H1 (cell line): ENCODE measurements around the gene INPP4A. TPM values are rescaled to one million over a fixed set of nuclear protein-coding genes. Genes with fewer than 3 reads are reported as not detected.

Experiments used
- CBX8 ChIP-seq: fragments of 300-800, 300-1000 bp; sonication (generic); IDR thresholded peaks from 2 replicates; pipeline ENCODE4 v1.7.1; 2016; ENCODE audit warnings: low read depth, low read length, borderline replicate concordance
- CREB1 ChIP-seq: IDR thresholded peaks from 2 replicates; pipeline ENCODE4 v1.6.1; 2012; ENCODE audit warnings: inconsistent platforms
- HDAC6 ChIP-seq: IDR thresholded peaks from one replicate; pipeline ENCODE4 v1.7.1; 2012; ENCODE audit warnings: low read depth, mild to moderate bottlenecking, inconsistent platforms, low read length, moderate library complexity
- PHF8 ChIP-seq: fragments of 200-600 bp; sonication (generic); conservative IDR thresholded peaks from 2 replicates; pipeline ENCODE4 v1.7.1; 2012; ENCODE audit warnings: low read depth, mild to moderate bottlenecking, inconsistent platforms, low read length, moderate library complexity
- TAF1 ChIP-seq: IDR thresholded peaks from 2 replicates; pipeline ENCODE4 v1.6.1; 2011; ENCODE audit warnings: mild to moderate bottlenecking, low read depth, low read length
- YY1 ChIP-seq: IDR thresholded peaks from 2 replicates; pipeline ENCODE4 v1.6.1; 2011; ENCODE audit warnings: low read depth, mild to moderate bottlenecking, low read length
- ZNF274 ChIP-seq: IDR thresholded peaks from 2 replicates; pipeline ENCODE4 v1.7.0; 2012; ENCODE audit warnings: low read length, borderline replicate concordance; ENCODE audit errors: extremely low read depth
- polyA plus RNA-seq, 7 experiments: library from polyadenylated mRNA; depleted of rRNA in 3 of 7; stranded (reverse) in 5 of 7; unstranded in 2 of 7; fragments of >200 nt in 5 of 7; fragments of 200-250 nt in 2 of 7; gene quantifications; 1 replicate in 5 of 7; 2 replicates in 1 of 7; 4 replicates in 1 of 7; pipeline versions ENCODE4 v1.2.1 to v1.2.3, GENCODE V29; 2011 to 2013; ENCODE audit warnings: missing spikeins in 2 of 7, mixed read lengths in 2 of 7
- total RNA-seq: library from RNA; stranded (reverse); fragmentation: NEBNext Ultra II Directional; extraction: Animal tissue kit (Norgen Biotek cat#: 25700); gene quantifications from 2 replicates; pipeline ENCODE4 v1.2.1, GENCODE V29; 2021
- TF ChIP-seq, protein P1 (sequence below): fragments of 300-600 bp; sonication (generic); IDR thresholded peaks from 2 replicates; pipeline ENCODE4 v1.7.1; 2012; ENCODE audit warnings: low read length, moderate library complexity, mild to moderate bottlenecking, inconsistent platforms; ENCODE audit not compliant: insufficient replicate concordance
- TF ChIP-seq, protein P2 (sequence below): IDR thresholded peaks from 2 replicates; pipeline ENCODE4 v1.6.1; 2012; ENCODE audit warnings: low read length, inconsistent platforms

Gene INPP4A
- total and polyA plus RNA-seq, 2 of the 8 experiments (the other 6 are each of a cell fraction or from before 2014, with no cell fraction given) = 25.6 to 34.3 TPM

DNA sequence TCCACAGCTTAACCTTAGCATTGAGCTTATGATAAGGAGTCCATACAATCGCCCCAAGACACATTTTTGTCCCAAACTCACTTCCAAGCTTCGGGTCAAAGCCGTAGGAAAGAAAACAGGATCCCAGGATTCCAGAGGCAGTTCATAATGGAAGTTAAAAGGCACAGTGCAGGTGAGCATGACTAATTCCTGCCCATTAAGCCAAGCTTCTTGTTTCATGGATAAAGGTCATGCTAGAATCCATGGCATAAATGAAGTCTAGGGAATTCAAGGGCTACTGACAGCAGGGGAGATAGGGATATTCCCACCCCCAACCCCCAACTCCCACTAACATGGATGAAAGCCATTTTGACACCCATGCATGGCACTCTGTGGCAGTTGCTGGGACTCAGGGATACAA is 10.2 kb upstream of the INPP4A start (continued):
- TF ChIP-seq, protein P1, sequence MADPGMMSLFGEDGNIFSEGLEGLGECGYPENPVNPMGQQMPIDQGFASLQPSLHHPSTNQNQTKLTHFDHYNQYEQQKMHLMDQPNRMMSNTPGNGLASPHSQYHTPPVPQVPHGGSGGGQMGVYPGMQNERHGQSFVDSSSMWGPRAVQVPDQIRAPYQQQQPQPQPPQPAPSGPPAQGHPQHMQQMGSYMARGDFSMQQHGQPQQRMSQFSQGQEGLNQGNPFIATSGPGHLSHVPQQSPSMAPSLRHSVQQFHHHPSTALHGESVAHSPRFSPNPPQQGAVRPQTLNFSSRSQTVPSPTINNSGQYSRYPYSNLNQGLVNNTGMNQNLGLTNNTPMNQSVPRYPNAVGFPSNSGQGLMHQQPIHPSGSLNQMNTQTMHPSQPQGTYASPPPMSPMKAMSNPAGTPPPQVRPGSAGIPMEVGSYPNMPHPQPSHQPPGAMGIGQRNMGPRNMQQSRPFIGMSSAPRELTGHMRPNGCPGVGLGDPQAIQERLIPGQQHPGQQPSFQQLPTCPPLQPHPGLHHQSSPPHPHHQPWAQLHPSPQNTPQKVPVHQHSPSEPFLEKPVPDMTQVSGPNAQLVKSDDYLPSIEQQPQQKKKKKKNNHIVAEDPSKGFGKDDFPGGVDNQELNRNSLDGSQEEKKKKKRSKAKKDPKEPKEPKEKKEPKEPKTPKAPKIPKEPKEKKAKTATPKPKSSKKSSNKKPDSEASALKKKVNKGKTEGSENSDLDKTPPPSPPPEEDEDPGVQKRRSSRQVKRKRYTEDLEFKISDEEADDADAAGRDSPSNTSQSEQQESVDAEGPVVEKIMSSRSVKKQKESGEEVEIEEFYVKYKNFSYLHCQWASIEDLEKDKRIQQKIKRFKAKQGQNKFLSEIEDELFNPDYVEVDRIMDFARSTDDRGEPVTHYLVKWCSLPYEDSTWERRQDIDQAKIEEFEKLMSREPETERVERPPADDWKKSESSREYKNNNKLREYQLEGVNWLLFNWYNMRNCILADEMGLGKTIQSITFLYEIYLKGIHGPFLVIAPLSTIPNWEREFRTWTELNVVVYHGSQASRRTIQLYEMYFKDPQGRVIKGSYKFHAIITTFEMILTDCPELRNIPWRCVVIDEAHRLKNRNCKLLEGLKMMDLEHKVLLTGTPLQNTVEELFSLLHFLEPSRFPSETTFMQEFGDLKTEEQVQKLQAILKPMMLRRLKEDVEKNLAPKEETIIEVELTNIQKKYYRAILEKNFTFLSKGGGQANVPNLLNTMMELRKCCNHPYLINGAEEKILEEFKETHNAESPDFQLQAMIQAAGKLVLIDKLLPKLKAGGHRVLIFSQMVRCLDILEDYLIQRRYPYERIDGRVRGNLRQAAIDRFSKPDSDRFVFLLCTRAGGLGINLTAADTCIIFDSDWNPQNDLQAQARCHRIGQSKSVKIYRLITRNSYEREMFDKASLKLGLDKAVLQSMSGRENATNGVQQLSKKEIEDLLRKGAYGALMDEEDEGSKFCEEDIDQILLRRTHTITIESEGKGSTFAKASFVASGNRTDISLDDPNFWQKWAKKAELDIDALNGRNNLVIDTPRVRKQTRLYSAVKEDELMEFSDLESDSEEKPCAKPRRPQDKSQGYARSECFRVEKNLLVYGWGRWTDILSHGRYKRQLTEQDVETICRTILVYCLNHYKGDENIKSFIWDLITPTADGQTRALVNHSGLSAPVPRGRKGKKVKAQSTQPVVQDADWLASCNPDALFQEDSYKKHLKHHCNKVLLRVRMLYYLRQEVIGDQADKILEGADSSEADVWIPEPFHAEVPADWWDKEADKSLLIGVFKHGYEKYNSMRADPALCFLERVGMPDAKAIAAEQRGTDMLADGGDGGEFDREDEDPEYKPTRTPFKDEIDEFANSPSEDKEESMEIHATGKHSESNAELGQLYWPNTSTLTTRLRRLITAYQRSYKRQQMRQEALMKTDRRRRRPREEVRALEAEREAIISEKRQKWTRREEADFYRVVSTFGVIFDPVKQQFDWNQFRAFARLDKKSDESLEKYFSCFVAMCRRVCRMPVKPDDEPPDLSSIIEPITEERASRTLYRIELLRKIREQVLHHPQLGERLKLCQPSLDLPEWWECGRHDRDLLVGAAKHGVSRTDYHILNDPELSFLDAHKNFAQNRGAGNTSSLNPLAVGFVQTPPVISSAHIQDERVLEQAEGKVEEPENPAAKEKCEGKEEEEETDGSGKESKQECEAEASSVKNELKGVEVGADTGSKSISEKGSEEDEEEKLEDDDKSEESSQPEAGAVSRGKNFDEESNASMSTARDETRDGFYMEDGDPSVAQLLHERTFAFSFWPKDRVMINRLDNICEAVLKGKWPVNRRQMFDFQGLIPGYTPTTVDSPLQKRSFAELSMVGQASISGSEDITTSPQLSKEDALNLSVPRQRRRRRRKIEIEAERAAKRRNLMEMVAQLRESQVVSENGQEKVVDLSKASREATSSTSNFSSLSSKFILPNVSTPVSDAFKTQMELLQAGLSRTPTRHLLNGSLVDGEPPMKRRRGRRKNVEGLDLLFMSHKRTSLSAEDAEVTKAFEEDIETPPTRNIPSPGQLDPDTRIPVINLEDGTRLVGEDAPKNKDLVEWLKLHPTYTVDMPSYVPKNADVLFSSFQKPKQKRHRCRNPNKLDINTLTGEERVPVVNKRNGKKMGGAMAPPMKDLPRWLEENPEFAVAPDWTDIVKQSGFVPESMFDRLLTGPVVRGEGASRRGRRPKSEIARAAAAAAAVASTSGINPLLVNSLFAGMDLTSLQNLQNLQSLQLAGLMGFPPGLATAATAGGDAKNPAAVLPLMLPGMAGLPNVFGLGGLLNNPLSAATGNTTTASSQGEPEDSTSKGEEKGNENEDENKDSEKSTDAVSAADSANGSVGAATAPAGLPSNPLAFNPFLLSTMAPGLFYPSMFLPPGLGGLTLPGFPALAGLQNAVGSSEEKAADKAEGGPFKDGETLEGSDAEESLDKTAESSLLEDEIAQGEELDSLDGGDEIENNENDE = no peak
- TF ChIP-seq CREB1 (no peak), PHF8 (no peak), ZNF274 (no peak), HDAC6 (no peak), TAF1 (no peak), YY1 (no peak), CBX8 (no peak)
- TF ChIP-seq, protein P2, sequence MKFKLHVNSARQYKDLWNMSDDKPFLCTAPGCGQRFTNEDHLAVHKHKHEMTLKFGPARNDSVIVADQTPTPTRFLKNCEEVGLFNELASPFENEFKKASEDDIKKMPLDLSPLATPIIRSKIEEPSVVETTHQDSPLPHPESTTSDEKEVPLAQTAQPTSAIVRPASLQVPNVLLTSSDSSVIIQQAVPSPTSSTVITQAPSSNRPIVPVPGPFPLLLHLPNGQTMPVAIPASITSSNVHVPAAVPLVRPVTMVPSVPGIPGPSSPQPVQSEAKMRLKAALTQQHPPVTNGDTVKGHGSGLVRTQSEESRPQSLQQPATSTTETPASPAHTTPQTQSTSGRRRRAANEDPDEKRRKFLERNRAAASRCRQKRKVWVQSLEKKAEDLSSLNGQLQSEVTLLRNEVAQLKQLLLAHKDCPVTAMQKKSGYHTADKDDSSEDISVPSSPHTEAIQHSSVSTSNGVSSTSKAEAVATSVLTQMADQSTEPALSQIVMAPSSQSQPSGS = no peak
